Measurements from ENCODE around the gene MLLT6. TPM values are rescaled to one million over a fixed set of nuclear protein-coding genes. Genes with fewer than 3 reads are reported as not detected.
A peak's percentile ranks its signal among the peaks of the same experiment; 100 is the strongest.

MLLT6 gene
- total and polyA plus RNA-seq, 2 of the 13 experiments (the other 11 are each of a cell fraction or from before 2014, with no cell fraction given), result 50.7 to 69.5 TPM

DNA sequence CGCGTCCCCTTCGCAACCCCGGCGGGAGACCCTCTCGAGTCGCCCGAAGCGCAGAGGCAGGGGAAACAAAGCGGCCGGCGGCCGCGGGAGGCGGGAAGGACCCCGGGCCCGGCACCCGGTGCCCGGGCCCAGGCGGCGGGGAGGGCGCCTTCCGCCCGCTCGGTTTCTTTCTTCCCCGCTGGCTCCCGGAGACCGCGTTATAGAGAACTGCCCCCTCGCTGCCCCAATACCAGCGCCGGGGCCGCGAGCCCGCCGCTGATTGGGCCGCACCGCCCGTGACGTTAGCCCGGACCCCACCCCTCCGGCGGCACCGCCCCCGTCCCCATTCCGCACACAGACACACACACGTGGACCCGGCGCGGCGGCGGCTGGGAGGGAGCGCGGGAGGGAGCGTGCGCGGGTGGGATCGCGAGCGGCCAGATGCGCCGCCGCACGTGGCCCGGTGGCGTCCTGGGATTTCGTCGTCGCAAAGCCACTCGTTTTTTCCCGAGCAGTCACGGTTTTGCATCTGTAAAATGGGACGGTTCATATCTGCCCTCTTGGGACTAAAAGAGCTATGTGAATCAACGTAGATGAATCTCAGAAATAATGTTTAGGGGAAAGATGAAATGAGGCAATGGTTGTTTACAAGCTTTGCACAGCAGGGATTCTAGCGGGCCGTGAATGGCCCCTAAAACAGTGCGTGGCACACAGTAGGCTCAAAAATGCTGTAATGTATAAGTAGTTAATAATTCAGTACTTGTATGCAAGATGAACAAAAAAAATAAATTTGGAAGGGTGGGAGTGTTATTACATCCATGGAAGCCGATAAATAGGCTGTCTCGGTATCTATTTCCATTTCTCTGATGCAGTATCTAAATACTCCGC, 30.1 kb upstream of the MLLT6 start, which contains the start of gene EPOP (continued):
- TF ChIP-seq ZNF124 (CRISPR knock-in tag; IDR thresholded peaks at IDR 0.05) (0 out of 2 replicates have a peak, but pooled peaks have one; percentile 75), CBFB (CRISPR knock-in tag; IDR thresholded peaks at IDR 0.05) (0 out of 2 replicates have a peak, but pooled peaks have one; percentile 38), ZNF24 (IDR thresholded peaks at IDR 0.05) (peak; percentile 71), ZNF205 (CRISPR knock-in tag; IDR thresholded peaks at IDR 0.05) (peak; percentile 93), IRX3 (CRISPR knock-in tag; IDR thresholded peaks at IDR 0.05; ENCODE audit: borderline replicate concordance, low read depth) (peak; percentile 89; the same call in 1 of the 2 replicates), BCL6 (CRISPR knock-in tag; IDR thresholded peaks at IDR 0.05) (peak; percentile 37; the same call in 1 of the 2 replicates), PHB2 (IDR thresholded peaks at IDR 0.05; ENCODE audit: partially characterized antibody) (no peak), MTF1 (CRISPR knock-in tag; IDR thresholded peaks at IDR 0.05) (peak; percentile 84; the same call in 1 of the 2 replicates), LCORL (IDR thresholded peaks at IDR 0.05) (no peak), LCORL (CRISPR knock-in tag; IDR thresholded peaks at IDR 0.05) (peak; percentile 30; the same call in 1 of the 2 replicates), MEIS2 (CRISPR knock-in tag; IDR thresholded peaks at IDR 0.05) (peak; percentile 91), ZBTB38 (CRISPR knock-in tag; IDR thresholded peaks at IDR 0.05) (peak; percentile 93), HMGA1 (CRISPR knock-in tag; conservative IDR thresholded peaks at IDR 0.05) (no peak)
- TF ChIP-seq, protein P1, sequence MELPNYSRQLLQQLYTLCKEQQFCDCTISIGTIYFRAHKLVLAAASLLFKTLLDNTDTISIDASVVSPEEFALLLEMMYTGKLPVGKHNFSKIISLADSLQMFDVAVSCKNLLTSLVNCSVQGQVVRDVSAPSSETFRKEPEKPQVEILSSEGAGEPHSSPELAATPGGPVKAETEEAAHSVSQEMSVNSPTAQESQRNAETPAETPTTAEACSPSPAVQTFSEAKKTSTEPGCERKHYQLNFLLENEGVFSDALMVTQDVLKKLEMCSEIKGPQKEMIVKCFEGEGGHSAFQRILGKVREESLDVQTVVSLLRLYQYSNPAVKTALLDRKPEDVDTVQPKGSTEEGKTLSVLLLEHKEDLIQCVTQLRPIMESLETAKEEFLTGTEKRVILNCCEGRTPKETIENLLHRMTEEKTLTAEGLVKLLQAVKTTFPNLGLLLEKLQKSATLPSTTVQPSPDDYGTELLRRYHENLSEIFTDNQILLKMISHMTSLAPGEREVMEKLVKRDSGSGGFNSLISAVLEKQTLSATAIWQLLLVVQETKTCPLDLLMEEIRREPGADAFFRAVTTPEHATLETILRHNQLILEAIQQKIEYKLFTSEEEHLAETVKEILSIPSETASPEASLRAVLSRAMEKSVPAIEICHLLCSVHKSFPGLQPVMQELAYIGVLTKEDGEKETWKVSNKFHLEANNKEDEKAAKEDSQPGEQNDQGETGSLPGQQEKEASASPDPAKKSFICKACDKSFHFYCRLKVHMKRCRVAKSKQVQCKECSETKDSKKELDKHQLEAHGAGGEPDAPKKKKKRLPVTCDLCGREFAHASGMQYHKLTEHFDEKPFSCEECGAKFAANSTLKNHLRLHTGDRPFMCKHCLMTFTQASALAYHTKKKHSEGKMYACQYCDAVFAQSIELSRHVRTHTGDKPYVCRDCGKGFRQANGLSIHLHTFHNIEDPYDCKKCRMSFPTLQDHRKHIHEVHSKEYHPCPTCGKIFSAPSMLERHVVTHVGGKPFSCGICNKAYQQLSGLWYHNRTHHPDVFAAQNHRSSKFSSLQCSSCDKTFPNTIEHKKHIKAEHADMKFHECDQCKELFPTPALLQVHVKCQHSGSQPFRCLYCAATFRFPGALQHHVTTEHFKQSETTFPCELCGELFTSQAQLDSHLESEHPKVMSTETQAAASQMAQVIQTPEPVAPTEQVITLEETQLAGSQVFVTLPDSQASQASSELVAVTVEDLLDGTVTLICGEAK (IDR thresholded peaks at IDR 0.05), result no peak
- TF ChIP-seq, protein P1 (CRISPR knock-in tag; IDR thresholded peaks at IDR 0.05), result peak; percentile 87; the same call in 1 of the 2 replicates
- TF ChIP-seq, protein P2, sequence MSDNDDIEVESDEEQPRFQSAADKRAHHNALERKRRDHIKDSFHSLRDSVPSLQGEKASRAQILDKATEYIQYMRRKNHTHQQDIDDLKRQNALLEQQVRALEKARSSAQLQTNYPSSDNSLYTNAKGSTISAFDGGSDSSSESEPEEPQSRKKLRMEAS (IDR thresholded peaks at IDR 0.05), result peak; percentile 100
- TF ChIP-seq, protein P3, sequence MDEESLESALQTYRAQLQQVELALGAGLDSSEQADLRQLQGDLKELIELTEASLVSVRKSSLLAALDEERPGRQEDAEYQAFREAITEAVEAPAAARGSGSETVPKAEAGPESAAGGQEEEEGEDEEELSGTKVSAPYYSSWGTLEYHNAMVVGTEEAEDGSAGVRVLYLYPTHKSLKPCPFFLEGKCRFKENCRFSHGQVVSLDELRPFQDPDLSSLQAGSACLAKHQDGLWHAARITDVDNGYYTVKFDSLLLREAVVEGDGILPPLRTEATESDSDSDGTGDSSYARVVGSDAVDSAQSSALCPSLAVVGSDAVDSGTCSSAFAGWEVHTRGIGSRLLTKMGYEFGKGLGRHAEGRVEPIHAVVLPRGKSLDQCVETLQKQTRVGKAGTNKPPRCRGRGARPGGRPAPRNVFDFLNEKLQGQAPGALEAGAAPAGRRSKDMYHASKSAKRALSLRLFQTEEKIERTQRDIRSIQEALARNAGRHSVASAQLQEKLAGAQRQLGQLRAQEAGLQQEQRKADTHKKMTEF (CRISPR knock-in tag; IDR thresholded peaks at IDR 0.05), result peak; percentile 97
- TF ChIP-seq, protein P4, sequence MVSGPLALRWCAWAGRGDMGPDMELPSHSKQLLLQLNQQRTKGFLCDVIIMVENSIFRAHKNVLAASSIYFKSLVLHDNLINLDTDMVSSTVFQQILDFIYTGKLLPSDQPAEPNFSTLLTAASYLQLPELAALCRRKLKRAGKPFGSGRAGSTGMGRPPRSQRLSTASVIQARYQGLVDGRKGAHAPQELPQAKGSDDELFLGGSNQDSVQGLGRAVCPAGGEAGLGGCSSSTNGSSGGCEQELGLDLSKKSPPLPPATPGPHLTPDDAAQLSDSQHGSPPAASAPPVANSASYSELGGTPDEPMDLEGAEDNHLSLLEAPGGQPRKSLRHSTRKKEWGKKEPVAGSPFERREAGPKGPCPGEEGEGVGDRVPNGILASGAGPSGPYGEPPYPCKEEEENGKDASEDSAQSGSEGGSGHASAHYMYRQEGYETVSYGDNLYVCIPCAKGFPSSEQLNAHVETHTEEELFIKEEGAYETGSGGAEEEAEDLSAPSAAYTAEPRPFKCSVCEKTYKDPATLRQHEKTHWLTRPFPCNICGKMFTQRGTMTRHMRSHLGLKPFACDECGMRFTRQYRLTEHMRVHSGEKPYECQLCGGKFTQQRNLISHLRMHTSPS (CRISPR knock-in tag; IDR thresholded peaks at IDR 0.05; ENCODE audit: low read depth), result no peak; the same call in 1 of the 2 replicates

All from HepG2 (cell line).